ENCODE measurements around the gene ZFP62.

DNA sequence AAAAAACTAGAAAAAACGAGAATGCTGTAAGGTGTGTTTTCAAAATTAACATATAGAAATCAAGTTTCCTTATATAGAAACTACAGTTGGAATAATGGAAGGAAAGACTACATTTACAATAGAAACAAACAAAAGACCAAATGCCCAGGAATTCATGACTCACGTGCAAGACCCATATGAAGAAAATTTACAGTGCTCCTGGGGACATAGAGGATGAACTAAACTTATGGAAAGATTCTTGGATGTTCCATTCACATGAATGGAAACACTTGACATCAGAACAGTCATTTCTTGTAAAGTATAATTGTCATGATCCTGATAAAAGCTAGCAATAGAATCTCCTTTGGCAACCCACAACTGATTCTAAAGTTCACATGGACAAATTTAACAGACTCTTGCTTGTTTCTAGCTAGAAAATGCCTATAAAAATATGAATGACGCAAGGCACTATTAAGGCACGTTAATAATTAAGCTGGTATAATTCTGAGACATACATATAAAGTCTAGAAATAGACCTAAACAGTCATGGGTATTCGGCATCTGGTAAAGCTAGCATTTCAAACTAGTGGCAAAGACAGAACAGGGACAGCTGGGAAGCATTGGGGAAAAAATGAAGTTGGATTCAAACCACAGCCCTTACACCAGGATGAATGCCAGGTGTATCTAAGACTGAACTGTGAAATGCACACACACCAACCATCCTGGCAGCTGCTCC lies 5.1 kb upstream of the ZFP62 start:
- TF ChIP-seq EZH2 (IDR thresholded peaks at IDR 0.05) (no peak), EZH2phosphoT487 (IDR thresholded peaks at IDR 0.05) (no peak)
- TF ChIP-seq, protein P1, sequence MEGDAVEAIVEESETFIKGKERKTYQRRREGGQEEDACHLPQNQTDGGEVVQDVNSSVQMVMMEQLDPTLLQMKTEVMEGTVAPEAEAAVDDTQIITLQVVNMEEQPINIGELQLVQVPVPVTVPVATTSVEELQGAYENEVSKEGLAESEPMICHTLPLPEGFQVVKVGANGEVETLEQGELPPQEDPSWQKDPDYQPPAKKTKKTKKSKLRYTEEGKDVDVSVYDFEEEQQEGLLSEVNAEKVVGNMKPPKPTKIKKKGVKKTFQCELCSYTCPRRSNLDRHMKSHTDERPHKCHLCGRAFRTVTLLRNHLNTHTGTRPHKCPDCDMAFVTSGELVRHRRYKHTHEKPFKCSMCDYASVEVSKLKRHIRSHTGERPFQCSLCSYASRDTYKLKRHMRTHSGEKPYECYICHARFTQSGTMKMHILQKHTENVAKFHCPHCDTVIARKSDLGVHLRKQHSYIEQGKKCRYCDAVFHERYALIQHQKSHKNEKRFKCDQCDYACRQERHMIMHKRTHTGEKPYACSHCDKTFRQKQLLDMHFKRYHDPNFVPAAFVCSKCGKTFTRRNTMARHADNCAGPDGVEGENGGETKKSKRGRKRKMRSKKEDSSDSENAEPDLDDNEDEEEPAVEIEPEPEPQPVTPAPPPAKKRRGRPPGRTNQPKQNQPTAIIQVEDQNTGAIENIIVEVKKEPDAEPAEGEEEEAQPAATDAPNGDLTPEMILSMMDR (IDR thresholded peaks at IDR 0.05): no peak
